Activated gamma-delta T cell treated with anti-CD3 and anti-CD28 coated beads, Interleukin-2, amount 50 U/mL, for 16 hours (primary cell): ENCODE measurements around the gene GAS6.
"Not testable (repeated sequence)": the region's sequence is repeated elsewhere in the genome, so short reads cannot be mapped to it uniquely, and the experiment has no call there.

Source experiments
- DNase-seq: peaks from one replicate; pipeline ENCODE4 v3.0.0-alpha.2; 2020; ENCODE audit warnings: low read depth

The GAS6 gene

DNA sequence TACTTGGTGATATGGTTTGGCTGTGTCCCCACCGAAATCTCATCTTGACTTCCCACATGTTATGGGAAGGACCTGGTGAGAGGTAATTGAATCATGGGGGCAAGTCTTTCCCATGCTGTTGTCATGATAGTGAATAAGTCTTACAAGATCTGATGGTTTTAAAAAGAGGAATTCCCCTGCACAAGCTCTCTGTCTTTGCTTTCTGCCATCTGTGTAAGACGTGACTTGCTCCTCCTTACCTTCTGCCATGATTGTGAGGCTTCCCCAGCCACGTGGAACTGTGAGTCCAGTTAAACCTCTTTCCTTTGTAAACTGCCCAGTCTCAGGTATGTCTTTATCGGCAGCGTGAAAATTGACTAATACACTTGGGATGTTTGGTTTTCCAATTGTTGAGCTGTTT is 4.0 kb upstream of the GAS6 start:
- DNase-seq, result not testable (repeated sequence)

DNA sequence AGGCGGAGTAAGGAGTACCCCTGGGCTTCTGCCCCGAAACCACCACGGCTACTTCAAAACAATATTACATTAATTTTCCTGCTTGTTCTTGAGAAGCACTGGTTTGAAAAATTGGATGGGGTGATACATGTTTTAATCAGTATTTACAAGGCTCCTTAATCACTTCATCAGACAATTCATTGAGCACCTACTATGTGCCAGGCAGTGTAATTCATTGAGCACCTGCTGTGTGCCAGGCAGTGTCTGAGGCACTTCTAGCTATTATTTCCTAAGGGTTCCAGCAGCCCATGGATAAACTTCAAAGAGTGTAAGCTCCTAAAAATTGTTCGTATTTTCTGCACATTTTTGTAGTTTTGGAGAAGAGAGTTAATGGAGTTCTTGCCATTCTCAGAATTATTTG is 1.6 kb upstream of the GAS6 start:
- DNase-seq, result no peak

DNA sequence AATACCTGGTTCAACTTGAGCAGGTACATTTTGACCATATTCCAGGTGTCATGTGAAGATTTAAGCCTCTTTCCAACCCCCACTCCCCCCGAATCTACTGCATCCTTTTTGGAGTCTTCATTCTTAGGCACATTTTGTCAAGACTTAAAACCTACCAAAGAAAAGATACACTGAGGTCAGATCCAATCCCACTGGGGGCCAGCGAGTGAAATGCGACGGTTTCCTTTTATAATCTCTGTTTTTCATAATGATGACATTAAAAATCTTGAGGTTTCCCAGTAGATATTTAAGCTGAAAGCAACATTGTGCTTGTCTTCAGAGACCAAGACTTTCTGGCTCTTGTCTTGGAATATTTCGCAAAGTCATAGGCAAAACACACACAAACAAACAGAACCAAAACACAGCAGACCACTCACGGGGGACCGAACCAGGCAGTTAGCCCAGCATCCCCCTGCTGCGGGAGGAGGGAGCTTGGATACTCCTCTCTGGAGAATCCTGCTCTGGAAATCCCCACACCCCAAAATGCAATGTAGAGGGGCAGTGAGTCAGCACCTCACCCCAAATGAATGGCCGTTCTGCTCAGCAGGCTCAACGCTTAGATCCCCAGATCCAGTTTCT is 506 bp upstream of the GAS6 start:
- DNase-seq, result no peak

DNA sequence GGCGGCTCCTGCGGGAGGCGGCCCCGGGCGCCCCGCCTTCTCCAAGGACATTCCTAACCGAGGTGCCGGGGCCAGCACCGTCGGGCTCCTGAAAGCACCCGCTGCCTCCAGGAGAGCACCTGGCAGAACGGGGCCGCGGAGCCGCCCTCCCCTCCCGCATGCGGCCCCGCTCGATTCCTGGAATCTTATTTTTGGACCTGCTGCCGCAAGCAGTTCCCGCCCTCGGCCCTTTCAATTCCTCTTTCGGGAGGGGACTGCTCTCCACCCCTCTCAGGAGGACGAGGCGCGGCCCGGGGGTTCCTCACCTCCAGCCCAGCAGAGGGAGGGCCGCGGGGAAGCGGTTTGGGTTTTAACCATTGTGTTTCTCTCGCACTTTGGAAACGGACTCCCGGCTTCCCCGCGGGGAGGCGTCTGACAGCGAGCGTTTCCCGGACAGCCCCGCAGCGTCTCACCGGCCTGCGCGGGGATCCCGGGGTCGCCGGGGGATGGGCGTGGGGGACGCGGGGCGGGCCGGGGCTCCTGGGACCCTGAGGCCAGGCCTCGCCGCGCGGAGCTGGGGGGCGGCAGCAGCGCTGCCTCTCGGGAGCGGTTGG is 849 bp downstream of the GAS6 start:
- no peak for DNase-seq

DNA sequence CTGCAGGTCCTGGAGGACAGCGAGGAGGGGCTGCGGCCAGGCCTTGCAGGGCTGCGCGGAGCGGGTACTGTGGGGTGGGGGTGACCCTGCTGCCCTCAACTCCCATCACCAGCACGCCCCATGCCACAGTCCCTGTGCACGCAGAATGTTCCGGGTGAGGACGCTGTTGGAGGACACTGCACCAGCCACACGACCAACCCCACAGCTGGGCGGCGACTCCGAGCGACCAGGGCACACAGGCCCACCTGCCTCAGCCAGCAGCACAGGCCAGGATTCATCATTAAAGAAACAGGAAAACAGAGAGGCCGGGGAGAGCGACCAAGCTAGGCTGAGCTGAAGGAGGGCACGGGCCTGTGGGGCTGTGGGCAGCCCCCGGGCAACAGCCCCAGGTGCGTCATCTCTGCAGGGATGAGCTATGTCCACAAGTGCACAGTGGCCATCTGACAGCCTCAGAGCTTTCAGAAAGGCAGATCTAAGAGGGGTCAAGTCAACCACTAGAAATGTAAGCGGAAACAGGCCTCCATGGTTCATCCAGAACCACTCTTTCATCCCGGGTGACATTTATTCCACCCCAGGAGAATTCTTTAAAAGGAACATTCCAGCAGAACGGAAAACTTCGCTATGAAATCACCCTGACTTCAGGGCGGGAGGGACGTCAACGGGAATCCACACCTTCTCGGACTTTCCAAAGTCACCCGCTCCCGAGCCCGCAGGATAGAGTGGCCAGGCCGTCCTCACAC is 1.5 kb downstream of the GAS6 start:
- no peak for DNase-seq

DNA sequence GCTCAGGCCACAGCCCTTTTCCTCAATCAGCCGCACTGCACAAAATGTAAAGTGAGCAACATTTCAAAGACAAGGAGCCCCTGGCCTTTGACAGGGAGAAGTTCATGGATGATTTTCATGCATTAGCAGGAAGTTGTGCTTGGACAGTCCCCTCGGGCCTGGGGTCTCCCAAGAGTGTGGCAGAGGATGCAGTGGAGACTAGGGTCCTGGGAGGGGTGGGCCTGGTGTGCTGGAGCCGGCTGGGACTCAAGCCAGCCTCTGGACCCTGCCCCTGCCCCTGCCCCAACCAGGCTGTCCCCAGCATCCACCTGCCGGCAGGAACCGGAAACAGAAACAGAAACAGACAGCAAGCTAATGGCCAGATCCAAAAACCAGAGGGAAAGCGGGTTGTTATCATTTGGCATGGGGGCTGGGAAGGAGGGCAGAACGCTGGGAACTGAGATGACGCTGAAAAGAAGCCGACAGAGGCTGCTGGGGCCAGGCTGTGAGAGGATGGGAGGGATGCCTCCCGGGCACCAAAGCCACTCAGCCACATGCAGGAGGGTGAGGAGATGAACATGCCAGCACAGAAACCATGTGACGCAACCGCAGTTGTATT is 2.3 kb downstream of the GAS6 start:
- DNase-seq, result no peak

DNA sequence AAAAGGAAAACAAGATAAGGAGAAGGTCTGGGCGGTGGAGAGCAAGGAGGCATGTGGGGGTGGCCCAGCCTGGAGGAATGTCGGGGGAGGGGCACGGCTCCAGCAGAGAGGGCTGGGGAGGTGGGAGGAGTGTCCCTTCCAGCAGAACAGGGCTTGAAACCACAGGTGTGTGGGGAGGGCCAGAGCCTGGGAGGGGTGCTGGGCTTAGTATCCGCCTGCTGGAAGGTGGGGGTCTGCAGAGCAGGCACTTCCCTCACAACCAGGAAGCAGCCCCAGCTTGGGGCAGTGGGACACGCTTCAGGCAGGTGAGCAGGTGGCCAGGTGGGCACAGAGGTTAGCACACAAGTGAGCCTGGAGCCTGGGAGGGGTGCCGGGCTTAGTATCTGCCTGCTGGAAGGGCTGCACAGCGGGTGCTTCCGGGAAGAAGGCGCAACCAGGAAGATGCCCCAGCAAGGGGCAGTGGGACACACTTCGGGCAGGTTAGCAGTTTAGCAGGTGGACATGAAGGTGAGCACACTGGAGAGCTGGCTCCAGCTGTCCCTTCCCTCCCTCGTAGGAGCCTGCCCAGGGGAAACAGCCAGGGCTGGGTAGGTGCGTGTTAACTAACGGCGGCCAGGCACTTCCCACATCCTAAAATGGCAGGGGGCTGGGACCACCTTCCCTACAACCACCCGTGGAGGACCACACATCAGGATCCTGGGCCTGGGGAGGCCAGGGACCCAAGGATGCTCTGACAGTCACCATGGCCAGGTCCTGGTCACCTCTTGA is 3.0 kb downstream of the GAS6 start:
- DNase-seq, result no peak

DNA sequence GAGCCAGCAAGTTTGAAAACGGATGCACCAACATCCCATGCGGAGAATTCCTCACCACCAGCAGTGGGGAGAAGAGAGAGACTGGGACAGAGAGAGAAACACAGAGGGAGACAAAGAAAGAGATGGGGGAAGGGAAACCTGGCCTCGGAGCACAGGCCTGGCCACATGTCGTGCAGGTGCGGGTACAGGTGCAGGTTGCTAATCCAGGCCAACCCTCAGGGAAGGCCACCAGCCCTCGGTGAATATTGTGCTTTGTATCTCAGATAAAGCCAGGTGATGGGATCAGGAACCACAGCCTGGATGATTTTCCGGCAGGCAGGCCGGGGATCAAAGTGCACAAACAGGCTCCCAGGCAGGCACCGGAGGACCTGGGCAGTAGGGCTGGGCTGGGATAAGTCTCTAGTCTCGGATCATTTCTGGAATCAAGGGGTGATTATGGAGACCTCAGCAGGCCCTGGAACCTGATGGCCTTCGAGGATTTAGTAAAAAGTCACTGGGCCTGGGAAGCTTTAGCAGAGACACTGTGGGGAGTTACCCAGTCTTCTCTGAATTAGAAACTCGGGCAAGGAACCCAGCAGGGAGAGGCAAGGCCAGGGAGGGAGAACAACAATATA is 3.7 kb downstream of the GAS6 start:
- no peak for DNase-seq

DNA sequence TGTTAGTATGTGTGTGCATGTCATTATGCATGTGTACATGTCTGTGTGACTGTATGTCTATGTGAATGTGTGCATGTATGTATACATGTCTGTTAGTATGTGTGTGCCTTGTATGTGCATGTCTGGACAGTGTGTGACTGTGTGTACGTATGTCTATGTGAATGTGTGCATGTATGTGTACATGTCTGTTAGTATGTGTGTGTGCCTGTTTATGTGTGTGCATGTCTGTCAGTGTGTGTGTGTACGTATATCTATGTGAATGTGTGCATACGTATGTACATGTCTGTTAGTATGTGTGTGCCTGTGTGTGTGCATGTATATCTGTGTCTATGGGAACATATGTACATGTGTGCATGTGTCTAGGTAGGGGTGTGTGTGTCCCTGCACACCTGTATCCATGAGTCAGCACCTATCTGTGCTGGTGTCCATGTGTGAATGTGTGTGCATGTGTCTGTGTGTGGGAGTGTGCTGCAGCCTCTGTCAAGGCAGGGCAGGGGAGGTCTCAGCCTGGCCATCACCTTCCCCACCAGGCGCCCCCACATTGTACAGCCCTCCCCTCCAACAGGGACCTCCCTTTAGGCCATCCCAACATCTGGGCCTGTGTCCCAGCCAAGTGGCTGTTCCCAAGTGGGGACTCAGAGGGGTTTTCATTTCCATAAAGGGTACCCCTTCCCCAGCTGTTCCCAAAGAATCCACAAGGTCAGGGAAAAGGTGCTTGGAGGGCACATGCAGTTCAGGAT is 4.4 kb downstream of the GAS6 start:
- DNase-seq, result no peak

DNA sequence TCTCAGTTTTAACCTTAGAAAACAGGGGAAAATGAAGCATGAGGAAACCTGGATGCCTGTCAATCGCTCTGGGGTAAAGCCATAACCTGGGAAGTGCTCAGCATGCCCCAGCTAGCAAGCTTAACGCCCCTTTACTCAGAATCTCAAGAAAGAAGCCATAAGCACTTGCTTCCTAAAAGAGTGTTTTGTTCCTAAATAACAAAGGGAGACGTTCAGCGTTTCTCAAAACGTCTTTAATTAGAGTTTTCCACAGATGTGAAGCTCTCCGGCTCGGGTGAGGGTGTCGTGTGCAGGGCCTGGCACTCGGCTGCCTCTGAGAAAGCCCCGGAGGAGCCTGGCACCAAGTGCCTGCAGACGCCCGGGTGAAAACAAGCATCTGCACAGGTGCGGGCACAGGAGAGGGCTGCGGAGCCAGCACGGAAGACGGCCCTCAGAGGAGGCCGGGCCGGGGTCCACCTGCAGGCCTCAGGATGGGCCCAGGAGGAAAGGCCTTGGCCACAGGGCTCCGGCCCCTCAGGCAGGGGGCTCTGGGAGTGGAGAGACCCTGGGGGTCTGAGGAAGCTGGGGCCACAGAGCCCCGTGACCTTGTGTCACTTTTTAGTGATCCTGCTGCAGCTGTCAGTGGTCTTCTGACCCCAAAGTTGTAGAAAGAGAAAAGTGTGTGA is 6.2 kb downstream of the GAS6 start:
- no peak for DNase-seq

DNA sequence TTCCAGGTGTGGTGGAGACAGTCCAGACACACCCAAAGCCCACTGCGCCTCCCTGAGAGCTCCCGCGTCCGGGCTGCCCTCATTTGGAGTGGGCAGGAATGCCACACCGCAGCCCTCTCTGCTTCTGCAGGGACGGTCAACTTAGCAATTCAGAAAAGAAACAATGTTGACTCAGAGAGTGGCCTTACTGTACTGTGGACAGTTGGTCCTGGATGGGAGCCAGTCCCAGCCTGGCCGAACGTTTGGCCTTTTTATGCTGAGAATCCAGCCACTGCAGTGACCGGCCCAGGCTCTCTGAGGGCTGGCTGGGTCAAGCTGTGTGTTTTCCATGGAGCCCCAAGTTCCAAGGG is 7.2 kb downstream of the GAS6 start:
- DNase-seq, result no peak

DNA sequence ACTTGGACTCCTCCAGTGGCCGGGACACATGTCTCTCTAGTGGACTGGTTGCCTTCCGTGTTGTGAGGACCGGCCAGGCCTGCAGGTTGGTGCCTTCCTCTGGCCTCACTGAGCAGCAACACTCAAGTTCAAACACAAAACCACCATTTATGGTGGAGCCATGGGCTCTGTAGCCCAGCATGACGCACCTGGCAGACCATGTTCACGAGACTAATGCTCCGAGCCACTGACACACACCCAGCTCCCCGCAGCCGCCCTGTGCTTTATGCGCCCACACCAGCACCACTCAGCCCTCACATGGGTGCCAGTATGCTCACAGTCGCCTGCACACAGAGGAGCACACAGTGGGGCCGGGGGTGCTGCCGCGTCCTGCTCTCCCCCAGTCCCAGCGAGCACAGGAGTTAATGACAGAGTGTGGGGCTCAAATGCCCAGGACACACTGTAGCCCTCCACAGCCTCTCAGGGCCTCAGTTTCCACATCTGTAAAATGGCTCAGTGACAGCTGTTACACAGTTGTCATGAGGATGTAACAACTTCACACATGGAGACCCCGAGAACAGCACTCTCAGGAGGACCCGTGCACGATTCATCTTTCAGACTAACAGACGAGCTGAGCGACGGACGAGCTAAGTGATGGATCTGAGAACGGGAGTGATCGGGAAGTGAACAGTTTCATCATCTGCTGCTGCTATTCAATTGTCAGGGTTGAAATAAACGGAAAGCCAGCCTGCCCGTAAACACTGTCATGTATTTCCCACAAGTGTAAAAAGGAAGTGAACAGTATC is 7.8 kb downstream of the GAS6 start:
- no peak for DNase-seq

DNA sequence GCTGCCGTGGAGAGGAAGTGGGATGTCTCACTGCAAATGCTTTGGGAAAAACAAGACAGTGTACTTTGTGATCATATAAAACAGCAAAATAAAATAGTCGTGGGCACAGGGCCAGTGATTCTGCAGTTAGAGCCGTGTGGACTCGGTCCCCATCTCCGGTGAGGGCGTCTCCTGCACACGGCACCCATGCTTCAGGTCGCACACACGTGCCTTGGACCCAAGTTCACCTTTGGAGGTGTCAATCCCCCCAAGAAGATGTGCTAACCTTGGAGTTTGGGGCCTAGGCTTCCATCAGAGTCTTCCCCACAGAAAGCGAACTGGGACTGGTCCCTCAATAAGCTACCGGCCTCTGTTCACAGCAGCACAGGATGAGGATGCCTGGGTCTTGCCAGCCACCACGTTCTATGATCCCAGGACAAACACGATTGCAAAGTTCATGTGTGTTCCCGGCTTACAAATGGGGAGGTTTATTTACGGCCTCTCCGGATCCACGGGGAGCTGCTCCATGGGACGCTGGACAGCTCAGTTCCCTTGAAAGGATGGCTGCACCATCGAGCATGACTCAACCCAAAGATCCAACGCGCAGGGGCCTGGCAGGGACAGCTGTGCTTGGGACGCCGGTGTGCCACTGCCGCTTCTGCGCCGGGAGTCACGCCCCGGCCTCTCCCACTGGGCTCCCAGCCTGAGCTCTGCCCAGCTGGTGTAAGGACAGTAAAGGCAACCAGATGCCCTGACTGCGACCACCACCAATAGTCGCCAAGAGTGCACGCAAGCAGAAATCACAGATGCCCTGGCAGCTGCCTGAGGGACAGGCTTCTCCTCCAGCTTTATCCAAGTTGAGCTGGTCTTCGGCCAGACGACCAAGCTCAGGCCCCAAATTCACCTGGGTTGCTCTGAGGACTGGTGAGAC is 8.6 kb downstream of the GAS6 start:
- DNase-seq, result no peak

DNA sequence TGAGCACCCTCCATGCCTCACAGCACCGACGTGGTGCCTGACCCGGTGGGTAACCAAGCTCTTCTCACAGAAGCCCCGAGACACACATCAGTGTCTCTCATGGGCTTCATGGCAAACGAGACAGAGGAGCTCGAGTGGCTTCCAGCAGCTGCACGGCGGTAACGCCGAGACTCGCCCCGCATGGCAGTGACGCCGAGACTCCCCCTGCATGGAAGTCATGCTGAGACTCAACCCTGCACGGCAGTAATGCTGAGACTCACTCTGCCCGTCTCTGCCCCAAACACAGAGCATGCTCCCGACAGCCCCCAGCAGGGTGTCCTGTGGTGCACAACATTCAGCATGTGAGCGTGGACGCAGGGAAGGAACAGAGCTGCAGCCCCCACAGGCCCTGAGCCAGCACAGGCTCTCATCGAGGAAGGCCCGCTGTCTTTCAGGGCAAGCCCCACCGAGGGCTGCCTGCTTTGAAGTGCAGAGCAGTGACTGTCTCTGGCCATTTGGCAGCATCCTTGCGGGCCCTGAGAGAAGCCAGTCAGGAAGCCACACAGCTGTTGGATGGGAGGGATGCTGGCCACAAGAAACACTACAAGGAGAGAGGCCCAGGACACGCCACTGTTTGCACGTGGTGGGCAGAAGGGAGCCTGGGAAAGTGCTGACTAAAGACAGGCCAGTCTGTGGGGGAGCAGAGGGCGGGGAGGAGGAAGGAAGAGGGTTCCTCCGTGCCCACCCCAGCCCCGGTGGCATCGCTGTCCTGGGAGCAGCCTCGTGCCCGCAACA is 9.5 kb downstream of the GAS6 start:
- DNase-seq, result no peak

DNA sequence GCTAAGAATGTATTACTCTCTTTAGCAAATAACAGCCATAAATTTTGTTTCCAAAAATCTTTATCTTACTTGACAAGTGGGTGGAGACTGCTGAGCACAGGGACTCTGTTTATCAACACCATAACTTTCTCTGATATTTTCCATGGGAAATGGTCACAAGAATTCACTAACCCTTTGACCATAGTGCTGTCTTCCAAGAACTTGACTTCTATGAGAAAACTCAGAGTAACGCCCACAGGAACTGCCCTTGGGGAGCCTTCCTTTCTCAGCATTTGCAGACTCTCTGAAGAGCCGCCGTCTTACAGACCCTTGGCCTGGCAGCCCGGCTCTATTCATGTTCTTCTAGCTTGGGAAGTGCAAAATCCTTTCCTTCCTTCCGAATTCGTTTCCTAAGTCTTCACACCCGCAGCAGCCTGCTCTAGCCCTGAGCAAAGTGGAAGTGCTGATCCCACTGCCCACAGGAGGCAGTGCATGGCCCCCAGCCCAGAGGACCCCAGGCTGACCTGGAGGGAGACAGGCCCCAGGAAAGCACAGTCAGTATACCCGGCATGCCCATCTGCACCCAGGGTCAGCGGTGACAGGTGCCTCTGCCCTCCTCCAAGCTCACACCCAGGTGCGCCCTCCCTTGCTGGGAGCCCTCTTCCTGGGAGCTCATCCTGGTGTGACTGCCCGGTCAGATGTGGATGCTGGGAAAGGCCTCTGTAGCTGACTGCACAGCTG is 10.2 kb downstream of the GAS6 start:
- no peak for DNase-seq

DNA sequence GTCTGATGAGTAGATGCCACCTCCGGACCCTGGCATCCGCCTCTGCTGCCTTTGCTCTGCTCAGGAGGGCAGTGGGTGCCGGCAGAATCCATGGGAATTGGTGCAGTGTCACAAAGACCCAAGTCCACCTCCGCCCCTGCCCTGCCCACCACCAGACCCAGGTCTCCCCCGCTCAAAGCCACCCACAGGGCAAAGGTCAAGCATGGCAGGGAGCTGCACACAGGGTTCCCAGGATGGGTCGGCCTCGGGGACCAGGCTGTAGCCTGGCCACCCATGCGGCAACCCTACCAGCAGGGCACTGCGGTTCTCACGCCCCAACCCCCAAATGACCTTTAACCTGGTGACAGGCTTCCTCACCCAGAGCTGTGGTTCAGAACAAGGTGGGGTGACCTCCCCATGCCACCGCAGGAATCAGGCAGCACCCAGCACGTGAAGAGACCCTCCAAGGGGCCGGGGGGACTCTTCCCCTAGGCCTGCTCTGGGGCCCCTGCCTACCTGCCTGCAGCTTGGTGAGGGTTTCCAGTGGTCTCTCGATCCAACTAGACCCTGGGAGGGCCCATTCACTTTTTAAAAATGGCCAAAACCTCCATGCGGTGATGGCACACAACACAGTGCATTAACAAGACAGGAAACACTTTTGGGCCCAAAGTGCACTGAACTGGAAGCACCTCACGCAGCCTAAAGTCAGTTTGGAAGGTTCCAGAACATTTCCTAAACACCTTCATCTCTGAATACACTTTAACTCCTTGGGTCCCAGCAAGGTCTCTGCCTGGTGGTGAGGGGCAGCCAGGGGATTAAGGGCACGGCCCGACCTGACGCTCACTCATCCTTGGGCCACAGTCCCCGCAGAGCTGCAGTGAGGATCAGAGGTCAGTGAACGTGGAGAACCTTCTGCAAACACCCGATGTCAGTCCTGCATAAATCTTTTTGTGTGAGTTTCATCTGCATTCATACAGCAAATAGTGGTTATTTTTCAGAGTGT is 11.0 kb downstream of the GAS6 start:
- no peak for DNase-seq
